Hippocampal formation (tissue), 2 donors: ENCODE data around the gene RFC2.
"Not testable (repeated sequence)": the region's sequence is repeated elsewhere in the genome, so short reads cannot be mapped to it uniquely, and the experiment has no call there.

Experiments
- DNase-seq, 2 donors: peaks; one replicate each; lab custom pipeline; 2025; lab: John Stamatoyannopoulos, UW

Gene RFC2

GRCh38 chr7:74282748-74283459, 28.7 kb upstream of the RFC2 start:
- no peak for DNase-seq

GRCh38 chr7:74280985-74281384, 26.8 kb upstream of the RFC2 start:
- DNase-seq = no peak

DNA sequence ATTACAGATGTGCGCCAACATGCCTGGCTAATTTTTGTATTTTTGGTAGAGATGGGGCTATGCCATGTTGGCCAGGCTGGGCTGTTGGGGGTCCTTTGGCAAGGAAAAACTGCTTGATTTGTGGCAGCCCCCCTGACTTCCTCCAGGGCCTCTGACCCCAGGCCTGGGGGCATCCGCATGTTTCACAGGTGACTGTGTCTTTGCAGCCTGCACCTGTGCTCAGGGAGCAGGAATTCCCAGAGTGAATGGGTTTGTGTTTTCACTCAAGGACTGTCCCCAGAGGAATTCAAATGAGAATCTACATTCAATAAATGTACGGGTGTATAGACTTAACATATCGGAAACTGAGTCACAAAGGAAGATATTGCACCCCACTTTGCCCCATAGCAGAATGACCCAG, 23.4 kb upstream of the RFC2 start:
- DNase-seq = no peak

- no peak for DNase-seq
Observed at GRCh38 chr7:74275401-74275881, 21.2 kb upstream of the RFC2 start.

GRCh38 chr7:74272305-74273038, 18.3 kb upstream of the RFC2 start:
- peak in 1 of 2 donors; percentile 16 for DNase-seq

- no peak for DNase-seq
Observed at GRCh38 chr7:74271742-74272141, 17.5 kb upstream of the RFC2 start.

DNA sequence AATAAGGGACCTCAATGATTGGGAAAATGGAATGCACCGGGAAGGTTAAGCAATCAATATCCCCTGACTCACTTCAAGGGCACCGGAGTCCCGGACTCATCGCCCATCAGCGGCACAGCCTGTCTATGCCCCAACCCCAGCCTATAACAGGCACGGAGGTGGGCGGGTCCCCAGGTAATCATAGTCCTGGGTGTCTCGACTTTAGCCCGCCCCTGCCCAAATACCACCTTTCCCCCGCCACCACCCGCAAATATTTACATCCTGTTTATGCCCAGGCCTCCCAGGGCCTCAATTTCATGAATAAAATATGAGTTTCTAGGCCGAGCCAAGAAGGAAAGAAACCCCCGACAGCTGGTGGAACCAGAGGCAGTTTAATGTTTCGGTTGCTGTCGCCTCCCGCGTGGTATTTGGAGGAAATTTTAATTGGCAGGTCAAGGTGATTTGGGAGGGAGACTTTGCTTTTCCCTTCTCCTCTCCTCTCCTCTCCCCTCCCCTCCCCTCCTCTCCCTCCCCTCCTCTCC, 15.6 kb upstream of the RFC2 start:
- peak; percentile 44 to 65 for DNase-seq

DNA sequence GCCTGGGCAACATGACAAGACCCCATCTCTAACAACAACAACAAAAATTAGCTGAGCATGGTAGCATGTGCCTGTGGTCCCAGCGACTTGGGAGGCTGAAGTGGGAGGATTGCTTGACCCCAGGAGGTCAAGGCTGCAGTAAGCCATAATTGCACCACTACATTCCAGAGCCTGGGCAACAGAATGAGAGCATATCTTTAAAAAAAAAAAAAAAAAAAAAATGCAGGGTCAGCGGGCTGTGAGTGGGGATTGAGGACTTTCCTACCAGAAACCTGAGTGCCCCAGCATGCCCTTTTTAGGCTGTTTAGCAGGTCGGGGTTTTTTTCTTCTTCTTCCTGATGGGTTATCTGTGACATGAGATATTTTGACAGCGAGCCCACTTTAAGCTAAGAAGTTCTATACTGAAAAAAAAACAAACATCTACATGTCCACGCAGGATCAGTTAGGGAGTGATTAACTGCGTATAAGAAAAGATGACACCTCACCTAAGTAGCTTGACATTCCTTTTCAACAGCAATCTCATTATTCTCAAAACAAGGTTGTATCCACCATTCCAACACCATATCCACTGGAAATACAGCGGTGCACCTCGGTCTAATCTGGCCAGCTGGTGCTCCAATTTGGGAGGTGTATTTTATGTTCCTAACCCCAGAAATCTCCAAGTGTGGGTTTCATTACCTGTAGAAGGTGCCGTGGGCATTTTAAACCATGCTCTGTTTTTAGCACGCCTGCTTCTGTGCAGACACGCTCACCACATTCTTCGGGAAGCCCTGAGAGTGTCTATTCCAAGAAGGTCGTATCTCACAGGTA, 13.8 kb upstream of the RFC2 start:
- DNase-seq = no peak

- DNase-seq = no peak
Observed at GRCh38 chr7:74266191-74266963, 12.2 kb upstream of the RFC2 start.

DNA sequence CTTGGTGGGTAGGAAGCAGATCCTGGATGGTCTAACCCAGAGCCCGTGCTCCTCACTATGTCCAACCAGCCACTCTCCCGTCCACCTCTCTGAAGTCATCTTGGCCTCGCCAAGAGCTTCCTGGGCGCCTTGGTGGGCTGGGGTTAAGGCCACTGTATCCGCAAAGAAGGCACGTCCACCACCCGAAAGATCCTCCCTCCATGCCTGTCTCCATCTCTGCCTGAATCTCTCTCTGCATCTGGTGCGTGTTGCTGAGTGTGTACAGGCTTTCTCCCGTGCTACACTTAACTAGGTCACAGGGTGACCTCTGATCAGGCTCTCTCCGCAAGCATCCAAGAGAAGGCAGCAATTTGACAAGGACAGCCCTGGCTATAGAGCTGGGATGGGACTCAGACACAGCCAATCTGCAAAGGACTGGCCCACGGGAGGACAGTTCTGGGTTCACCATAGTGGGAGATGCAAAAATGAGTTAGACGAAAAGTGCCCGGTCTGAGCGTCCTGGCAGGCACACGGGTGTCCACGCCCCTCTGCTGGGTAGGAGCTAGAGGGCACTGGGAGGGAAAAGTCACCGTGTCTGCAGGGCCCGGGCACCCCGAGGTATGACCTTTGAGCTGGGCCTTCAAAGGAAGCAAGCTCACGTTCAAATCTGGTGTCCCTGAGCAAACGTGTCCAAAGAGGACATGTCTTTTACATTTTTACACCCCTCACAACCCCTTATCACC, 9.4 kb upstream of the RFC2 start:
- DNase-seq = no peak

GRCh38 chr7:74262639-74263398, 8.6 kb upstream of the RFC2 start:
- DNase-seq = no peak

GRCh38 chr7:74258639-74259038, 4.4 kb upstream of the RFC2 start:
- no peak for DNase-seq

DNA sequence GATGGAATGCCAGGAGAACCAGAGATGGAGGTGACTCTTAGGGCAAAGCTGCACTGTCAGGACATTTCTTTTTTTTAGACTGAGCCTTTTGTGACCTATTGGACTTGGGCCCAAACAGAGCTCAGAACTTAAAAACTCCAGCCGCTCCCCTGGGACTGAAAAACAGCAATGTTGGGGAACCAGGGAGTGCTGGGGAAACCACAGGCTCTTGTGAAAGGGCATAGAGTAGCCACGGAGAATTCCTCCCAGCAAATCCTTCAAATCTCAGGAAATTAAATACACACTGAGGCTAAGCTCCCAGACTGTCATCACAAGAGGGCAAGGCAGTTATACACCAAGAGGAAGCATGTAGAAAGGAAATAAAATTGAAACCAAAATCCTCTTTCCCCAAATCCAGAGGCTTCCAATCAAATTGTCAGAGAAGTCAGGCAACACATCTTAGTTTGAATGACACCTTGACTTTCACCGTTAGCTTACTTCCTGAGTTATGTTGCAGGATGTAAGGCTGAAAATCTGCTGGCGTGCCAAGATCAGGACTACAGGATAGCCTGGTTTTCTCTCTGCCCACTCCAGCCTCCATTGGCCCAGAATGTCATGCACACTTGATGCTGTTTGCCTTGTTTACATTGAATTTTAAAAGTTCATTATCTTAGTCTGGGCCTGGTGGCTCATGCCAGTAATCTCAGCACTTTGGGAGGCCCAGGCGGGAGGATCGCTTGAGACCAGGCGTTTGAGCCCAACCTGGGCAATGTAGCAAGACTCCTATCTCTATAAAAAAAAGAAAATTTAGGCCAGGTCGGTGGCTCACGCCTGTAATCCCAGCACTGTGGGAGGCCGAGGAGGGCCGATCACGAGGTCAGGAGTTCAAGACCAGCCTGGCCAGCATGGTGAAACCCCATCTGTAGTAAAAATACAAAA, 2.6 kb upstream of the RFC2 start:
- no peak for DNase-seq

GRCh38 chr7:74255461-74255860, 1.3 kb upstream of the RFC2 start:
- DNase-seq = not testable (repeated sequence)

GRCh38 chr7:74254858-74255379, 720 bp upstream of the RFC2 start:
- DNase-seq = no peak

DNA sequence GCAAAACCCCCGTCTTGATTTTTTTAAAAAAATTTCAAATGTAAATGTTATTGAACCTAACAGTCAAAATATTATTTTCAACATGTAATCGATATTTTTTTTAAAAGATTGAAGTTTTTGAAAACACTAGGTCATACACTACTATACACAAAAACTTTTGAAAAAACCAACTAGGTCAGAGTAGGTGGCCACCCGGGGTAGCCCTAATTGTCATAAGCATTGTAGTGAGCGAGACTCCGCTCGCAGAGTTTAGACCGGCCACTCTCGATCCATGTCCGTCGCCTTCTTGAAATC, 417 bp downstream of the RFC2 start:
- no peak for DNase-seq

- DNase-seq = no peak
Observed at GRCh38 chr7:74253331-74253730, 868 bp downstream of the RFC2 start.

DNA sequence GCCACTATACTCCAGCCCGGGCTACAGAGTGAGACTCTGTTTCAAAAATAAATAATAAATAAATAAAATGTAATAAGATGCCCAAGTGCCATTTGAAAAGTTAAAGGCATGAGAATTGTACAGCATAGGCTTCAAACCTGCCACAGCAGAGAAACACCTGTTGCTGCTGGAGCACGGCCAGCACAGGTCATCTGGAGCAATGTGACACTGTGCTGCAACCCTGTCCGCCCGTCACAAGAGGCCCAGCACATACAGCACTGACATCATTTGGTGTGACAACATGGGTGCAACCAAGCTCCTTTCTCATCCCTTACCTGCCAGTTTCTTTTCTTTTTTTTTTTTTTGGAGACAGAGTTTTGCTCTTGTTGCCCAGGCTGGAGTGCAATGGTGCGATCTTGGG, 1.3 kb downstream of the RFC2 start:
- no peak for DNase-seq

DNA sequence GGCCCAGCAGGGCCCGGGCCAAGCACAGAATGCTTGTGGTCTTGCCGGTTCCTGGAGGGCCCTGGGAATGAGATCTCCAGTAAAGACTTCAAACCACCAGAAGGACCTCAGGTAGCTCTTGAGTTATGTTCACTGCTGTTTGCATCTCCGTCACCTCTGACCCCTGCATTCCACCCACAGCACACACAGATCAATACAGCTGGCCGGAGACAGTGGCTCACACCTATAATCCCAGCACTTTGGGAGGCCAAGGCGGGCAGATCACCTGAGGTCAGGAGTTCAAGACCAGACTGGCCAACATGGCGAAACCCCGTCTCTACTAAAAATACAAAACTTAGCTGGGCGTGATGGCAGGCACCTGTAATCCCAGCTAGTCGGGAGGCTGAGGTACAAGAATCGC, 5.1 kb downstream of the RFC2 start:
- DNase-seq = not testable (repeated sequence)
